NOMO-1 treated with DMSO at 0.1 percent for 48 hours (cell line): Measurements from ENCODE around the gene SYNGR2.

ENCODE experiments used
- DNase-seq: peaks from one replicate; lab custom pipeline; 2025; ENCODE audit not compliant: unreplicated experiment; lab: John Stamatoyannopoulos, UW

Gene SYNGR2

DNA sequence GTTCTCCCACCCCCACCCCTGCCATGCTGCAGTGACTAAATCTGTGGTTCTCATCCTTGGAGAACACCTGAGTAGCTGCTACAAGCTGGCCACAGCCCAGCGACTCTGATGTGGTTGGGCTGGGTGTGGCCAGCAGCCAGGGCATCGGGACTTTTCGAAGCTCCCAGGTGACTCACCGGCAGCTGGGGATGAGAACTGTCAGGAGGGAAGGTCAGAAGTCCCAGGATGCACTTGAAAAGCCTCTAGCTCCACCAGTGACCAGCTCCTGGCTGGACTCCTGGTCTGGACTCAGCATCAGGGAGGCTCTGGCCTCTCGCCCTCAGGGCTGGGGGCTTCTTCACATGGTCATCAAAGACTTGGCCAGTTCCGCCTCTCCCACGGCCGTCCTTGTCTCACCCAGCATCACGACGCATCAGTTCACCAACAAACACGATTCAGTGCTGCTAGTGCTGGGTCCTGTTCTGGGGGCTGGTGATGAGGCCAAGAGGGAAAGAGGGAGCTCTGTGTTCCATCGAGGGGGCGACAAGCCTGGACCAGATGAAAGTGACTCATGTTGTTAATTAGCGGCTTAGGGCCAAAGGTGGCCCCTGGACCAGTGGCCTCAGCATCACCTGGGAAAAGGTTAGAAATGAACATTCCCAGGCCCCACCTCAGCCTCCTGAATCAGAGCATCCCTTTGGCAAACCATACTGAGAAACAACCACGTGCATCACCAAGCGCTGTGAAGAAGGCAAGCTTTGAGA is 26.1 kb upstream of the SYNGR2 start:
- no peak for DNase-seq

DNA sequence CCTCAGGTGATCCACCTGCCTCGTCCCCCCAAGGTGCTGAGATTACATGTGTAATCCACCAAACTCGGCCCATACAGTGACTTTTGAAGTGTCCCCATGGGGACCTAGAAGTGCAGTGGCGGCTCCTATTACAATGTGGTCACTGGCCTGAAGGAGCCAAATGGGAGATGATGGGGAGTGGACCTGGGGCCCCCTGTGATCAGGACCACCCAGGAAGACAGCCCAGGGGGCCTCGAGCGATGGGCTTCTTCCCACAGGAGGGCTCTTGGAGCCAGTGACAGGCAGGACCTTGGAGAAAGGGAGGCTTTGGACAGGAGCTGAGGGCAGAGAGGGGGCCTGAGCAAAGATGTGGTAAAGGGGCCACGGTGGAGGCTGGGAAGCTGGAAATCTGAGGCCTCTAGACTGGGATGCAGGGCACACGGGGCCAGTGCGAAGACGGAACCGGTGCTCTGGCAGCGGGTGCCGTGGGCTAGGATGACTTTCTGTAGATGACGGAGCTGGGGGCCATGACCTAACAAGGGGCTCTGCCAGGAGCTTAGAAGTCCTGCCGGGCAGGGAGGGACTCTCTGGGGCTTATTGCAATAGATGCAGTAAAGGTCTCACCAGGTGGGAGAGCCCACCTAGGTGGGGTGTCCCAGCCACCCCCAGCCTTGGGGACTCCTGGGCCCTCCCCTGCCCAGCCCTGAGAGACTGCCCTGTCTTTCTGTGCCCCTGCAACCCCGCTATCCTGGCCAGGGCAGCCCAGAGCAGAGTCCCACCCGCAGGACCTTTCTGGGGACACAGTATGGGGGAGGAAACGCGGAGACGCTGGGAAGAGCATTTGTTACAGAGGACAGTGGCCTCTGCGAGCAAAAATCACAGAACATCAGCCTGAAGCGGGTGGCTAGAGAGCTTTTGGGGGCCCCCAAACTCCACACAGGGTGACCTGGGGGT is 24.9 kb upstream of the SYNGR2 start:
- no peak for DNase-seq

DNA sequence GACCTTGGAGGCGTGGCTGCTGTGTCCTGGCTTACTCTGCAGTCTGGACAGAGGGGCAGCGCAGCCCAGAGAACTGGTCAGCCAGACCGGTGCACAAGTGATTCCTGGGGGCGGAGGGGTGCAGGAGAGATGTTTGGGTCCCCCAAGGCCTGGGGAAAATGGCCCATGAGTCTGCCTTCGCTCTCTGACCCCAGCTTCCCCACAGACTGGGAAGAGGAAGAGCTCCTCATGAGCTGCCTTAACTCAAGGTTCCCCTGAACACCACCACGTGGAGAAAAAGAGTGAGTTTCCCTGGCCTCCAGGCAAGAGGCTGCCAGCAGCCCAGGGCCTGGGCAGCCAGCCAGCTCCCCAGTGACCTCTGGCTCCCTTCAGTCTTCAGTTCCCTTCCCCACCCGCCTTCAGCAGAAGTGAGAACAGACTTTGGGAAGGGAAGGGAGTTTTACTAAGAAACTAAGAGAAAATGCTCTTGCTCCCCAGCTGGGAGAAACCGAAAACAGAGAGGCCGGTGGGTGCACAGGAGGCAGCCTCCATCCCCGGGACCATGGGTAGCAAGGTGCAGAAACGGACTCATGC is 24.1 kb upstream of the SYNGR2 start:
- peak; percentile 79 for DNase-seq

DNA sequence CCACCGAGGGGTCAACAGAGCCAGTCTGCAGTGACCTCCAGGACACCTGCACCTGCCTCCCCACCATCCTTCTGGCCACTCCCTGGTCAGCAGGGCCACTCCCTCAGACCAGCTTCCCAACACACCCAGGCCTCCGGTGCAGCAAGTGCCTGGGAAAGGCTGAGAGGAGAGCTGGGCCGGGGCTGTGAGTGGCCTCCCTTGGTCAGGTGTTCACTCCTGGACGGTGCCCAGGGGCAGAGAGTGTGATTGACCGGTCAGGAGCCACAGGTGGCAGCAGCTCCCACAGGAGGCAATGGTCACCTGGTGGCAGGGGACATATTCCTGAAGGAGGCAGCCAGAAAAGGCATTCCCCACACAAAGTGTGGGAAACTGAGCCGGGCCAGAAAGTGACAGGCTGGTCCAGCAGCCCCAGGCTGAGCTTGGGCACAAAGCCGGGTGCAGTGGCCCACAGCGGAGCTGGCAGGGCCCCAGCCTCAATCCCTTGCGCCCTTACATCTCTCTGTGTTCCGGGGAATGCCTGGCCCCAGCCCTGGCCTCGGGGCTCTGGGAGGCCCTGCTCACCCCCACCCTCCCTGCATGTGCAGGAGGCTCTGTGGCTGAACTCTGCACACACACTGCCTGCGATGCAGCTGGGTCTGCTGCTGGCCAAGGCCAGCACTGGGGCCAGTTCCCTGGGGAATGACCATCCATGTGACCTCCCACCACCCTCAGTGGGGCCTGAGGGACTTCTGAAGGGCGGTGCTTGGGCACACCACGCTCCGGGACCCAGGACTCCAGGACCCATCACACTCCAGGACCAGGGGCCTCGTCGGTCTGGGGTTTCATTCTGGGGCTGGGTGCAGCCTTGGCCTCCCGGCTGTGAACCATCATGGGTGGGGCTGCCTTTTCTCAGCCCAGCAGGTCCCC is 23.4 kb upstream of the SYNGR2 start:
- DNase-seq, result no peak

DNA sequence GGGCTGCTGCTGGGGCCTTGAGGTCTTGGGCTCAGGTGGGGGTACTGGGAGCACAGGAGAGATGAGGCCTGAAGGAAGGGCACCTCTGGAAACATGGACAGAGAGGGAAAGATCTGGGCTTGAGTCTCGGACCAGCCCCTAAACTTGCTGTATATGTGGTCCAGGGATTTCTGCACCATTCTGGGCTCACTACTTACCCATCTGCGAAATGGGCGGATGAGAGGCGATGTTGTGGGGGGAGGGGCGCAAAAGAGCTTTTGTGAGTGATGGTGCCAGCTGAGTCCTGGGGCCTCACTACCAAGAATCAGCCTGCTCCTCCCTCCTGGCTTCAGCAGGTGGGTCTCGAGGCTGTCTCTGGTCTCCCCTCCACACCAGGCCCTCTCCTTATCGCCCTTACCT is 21.9 kb upstream of the SYNGR2 start:
- no peak for DNase-seq

DNA sequence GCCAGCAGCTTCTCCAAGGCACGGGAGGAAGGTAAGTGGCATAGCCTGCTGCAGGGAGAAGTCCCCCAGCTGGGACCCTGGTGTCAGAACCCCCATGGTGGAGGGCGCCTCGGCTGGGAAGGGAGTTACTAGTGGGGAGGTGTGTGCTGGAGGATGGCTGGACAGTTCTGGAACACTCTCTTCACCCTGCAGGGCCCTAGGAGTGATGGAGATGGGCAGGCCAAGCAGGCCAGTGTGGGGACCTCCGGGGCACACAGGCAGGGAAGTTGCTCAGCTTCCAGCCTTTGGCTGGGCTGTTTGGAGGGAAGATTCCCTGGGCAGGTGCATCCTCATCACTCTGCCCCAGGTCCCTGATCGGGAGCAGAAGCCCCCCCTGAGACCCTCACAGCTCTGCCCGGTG is 21.5 kb upstream of the SYNGR2 start:
- DNase-seq, result no peak

DNA sequence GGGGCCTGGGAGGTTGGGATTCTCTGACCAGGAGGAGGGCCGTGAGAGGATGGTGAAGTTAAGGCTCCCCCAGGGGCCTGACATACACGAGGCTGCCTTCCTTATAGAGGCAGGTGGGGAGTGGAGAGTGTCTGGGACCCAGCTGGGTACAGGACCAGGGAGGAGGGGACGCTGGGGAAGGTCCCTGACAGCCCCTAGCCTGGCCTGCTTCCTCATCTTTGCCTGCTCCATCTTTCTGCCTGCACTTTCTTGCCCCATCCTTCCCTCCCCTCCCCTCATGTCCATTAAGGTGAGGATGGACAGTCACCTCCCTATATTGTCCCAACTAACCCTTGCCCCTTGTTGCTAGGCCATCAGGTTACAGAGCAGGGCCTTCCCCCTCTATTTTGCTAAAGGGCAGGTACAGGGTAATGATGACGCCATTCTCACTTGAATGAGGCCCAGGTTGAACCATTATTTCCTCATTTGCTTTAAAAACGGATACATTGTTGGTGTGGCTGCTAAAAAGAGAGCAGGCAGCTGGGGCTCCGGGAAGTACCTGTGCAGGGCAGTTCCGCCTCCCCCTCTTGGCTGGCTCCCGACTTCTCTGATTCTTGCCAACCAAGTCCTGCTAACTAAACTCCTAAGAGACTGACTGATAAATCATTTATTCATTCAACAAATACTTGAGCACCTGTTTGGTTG is 20.9 kb upstream of the SYNGR2 start:
- peak; percentile 54 for DNase-seq

DNA sequence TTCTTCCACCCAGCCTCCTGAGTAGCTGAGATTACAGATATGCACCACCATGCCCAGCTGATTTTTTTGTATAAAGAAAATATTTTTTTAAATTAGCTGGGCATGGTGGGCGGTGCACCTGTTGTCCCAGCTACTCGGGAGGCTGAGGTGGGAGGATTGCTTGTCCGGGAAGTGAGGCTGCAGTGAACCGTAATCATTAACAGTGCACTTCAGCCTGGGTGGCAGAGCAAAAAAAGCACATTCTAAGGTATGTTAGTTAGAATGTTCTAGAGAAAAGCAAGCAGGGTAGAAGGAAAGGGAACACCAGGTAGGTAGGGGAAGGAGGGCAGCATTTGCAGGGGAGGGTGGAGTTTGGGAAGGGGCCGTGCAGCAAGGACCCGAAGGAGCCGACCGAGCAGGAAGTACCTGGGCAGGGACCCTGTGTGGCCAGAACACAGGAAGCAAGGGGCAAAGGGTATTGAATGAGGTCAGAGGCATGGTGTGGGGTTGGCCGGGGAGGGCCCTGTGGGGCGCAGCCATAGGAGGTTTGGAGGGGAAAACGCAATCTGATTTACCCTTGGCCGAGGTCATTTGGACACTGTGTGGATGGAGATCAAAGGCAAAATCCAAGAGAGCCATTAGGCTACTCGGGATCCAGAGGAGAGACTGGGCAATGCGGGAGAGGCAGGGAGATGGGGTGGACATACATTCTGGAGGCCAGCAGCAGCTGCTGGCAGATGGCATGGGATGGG is 19.9 kb upstream of the SYNGR2 start:
- DNase-seq, result no peak

DNA sequence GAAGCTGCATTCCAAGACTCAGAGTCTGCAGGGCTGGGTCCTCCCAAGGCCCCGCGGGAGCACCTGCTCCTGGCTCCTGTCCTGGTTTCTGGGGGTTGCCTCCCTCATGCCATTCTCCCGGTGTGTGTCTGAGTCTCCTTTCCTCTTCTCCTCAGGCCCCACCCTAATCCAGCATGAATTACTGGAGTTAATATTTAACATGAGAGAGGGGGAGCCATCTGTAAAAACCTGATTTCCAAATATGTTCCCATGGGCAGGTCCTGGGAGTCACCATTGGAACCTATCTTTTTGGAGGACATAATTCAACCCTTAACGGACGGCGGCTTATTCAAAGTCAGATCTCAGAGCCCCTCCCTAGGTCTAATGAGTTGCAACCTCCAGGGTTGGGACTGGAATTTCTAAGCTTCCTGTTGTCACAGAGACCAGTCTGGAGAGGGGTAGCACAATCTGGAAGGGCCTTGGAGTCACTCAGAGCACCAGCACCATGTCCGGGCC is 16.8 kb upstream of the SYNGR2 start:
- no peak for DNase-seq

DNA sequence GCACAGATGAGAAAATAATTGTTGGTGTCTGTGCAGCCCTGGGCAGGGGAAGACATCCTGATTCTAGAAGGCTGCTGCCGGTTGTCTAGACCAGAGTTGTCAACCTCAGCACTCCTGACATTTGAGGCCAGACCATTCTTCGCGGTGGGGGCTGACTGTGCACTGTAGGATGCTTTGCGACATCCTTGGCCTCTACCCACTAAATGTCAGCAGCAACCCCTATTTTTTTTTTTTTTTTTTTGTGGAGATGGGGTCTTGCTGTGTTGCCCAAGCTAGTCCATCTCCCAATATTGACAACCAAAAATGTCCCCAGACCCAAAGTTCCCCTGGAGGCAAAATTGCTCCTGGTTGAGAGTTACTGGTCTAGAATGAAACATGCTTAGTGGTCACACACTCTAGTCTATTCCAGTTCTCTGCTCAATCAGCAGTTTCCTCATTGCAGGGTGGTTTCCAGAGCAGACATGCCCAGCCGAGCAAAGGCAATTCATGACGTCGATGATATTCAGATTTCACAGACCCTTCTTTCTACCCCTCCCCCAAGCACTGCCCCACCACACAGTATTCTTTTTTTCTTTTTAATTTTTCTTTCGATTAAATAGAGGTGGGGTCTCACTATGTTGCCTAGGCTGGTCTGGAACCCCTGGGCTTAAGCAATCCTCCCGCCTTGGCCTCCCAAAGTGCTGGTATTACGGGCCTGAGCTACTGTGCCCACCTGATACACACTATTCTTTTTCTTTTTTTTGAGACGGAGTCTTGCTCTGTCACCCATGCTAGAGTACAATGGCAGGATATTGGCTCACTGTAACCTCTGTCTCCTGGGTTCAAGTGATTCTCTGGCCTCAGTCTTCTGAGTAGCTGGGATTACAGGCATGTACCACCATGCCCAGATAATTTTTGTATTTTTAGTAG is 13.2 kb upstream of the SYNGR2 start:
- DNase-seq, result peak; percentile 78

DNA sequence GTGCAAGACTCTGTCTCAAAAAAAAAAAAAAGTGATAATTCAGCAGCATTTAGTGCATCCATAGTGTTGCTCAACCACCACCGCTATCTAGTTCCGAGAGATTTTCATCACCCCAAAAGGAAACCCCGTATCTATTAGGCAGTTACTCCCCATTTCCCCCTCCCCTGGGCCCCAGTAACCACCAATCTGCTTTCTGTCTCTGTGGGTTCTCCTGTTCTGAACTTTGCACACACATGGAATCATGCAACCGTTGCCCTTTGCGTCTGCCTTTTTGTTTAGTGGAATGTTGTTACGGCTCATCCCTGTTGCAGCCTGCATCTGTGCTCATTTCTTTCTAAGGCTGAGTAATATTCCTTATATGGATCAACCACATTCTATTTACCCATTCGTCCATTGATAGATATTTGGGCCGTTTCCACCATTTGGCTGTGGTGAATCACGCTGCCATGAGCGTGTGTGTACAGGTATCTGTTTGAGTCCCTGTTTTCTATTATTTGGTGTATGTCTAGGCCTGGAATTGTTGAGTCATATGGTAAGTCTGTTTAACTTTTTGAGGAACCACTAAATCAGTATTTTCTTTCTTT is 8.7 kb upstream of the SYNGR2 start:
- DNase-seq, result peak; percentile 43

DNA sequence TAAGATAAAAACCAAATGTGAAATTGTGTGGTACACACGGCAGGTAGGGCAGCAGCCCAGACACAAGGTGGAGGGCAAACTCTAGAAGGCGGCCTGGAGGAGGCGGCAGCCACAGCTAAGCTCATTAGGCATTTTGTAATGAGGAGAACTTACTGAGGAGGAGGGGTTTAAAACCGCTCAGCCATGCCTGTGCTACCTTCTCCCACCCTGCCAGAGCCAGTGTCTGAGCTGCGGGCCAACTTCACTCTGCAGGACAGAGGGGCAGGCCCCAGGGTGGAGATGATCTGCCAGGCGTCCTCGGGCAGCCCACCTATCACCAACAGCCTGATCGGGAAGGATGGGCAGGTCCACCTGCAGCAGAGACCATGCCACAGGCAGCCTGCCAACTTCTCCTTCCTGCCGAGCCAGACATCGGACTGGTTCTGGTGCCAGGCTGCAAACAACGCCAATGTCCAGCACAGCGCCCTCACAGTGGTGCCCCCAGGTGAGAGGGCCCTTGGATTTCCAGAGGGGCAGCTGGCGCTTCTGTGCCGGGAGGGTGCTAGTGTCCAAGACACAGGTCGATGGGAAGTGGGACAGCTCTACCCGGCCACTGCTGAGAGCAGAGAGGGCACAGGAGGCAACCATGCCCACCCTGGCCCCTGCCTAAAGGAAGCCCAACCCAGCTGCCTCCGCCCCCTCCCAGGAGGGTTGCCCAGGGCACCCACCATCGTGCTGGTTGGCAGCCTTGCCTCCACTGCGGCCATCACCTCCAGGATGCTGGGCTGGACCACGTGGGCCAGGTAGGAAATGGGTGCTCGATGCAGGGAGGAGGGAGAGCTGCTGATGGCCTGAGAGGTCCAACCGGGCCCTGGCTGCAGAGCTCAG is 4.3 kb upstream of the SYNGR2 start:
- no peak for DNase-seq

DNA sequence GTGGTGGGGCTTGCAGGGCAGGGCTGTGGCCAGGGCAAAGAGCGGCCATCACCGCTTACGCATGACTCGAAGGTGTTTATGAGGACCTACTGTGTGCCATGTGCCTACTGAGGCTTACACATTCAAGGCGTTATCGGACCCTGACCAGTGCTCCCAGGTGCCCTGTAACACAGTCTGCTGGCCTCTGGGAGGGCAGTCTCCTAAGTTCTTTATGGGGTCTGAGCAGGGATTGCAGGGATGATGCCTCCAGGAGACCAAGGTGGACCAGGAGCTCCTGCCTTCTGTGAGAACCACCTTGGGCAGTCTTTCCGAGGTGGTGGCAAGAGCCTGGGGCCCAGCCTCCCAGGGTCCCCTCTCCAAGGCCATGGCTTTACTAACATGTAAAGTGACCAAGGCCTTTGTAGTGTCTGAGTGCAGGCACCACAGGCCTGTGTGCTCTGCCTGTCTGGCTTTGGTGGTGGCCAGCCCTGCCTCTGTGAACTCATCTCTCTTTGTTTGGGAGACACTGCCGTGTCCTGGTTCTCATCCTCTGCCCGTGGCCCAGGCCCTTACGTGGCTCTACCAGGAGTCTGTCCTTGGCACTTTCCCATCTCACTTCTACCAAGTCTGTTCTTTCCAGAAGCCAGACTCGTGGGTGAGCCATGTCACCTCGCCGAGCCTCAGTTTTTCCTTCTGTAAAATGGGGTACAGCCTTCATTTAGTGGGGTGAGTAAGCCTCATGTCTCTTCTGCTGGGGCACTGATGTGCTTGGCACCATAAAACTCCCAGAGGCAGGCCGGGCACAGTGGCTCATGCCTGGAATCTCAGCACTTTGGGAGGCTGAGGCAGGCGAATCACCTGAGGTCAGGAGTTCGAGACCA is 3.4 kb upstream of the SYNGR2 start:
- DNase-seq, result no peak

DNA sequence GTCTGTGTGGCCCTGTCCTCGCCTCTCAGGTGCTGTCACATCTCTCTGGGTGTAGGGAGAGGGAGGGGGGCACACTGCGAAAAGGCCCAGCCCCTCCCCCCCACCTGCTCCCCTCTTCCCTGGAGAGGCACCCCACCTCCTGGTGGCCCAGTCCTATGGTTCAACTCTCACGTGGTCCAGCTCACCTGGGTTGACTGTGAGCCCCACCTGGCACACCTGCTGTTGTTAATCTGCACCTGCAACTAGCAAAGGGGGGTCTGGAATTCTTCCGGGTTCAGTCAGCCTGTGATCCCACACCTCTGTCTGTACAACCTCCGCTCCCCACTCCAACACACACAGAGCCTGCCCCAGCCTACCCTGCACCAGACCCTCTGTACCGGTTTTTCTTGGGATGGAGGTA is 2.0 kb upstream of the SYNGR2 start:
- DNase-seq, result no peak

DNA sequence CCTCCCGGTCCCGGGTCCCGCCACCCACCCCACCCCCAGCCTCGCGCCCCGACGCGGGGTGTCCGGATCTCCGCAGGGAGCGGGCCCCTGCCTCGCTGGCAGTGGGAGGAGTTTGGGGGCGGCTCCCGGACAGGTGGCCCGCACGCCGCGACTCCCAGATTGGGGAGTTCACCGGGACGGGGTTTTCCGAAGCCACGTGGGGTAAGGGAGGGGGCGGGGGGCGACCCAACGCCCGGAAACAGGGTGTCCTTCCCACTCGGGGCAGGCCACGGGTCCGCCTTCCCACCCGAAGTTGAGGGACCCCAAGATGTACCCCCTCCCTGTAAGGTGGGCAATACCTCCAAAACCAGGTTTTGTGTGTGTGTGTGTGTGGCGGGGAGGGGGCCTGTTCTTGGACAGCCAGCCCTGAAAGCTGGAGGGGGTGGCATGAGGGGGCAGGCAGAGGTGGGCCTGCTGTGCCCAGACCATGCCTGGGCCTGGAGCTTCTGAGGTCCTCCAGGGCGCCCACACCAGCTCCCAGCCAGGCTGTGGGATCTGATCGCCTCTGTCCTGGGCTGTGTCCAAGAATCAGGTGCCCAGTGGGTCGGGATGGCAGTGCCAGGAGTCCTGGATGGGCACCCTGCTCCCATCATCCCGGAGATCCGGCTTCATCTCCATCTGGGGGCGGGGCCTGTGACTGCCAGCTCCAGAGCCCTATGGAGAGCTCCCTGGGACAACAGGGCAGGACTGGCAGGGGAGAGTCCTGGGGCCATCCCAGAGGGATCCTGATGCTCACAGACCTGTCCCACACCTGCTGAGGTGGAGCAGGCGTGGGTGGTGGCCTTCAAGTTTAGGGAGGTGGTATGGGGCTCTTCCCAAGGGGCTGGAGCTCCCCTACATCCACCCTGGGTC is 767 bp downstream of the SYNGR2 start:
- no peak for DNase-seq
